GM10266 (cell line): ENCODE data around the gene SRPRB.
"Not testable (repeated sequence)": the region's sequence is repeated elsewhere in the genome, so short reads cannot be mapped to it uniquely, and the experiment has no call there.

Experiments
- DNase-seq: peaks from one replicate; pipeline ENCODE4 v3.0.0; 2012; ENCODE audit errors: extremely low spot score
- CTCF ChIP-seq: IDR thresholded peaks from 2 replicates; pipeline ENCODE4 v1.5.1; 2012; ENCODE audit warnings: mild to moderate bottlenecking, low read depth; ENCODE audit not compliant: control insufficient read depth, insufficient read depth; ENCODE audit errors: missing control alignments

Gene SRPRB

DNA sequence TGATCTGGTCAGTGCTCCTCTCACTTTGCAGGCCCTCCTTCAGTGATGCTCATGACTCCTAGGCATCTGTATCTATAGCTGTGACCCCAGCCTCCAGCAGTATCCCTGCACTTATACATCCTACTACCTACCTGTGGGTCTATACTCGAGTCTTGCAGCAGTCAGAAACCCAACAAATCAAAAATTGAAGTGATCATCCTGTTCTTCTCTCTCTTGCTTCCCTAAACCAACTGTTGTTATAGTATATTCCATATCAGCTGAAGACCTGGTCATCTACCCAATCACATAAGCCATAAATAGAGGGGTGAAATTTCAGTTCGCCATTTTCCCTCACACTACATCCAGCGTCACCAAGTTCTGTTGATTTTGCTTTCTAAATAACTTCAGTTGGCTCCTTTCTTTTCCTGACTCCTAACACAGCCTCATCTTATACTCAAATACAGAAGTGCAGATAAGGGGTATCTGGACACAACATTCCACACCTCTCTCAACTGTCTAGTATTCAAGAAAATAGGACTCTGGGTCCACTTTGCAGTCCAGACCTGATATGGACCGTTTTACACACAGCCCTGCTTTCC is 25.9 kb upstream of the SRPRB start:
- no peak for DNase-seq
- TF ChIP-seq CTCF, result no peak

DNA sequence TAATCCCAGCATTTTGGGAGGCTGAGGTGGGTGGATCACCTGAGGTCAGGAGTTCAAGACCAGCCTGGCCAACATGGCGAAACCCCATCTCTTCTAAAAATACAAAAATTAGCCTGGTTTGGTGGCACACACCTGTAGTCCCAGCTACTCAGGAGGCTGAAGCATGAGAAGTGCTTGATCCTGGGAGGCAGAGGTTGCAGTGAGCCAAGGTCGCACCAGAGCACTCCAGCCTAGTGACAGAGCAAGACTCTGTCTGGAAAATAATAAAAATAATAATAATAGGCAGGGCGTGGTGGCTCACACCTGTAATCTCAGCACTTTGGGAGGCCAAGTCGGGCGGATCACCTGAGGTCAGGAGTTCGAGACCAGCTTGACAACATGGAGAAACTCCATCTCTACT is 24.9 kb upstream of the SRPRB start:
- DNase-seq, result not testable (repeated sequence)

GRCh38 chr3:133781570-133781969 is 24.0 kb upstream of the SRPRB start:
- DNase-seq, result no peak
- no peak for TF ChIP-seq CTCF

GRCh38 chr3:133782454-133782853 is 23.2 kb upstream of the SRPRB start:
- DNase-seq, result no peak
- TF ChIP-seq CTCF, result no peak

DNA sequence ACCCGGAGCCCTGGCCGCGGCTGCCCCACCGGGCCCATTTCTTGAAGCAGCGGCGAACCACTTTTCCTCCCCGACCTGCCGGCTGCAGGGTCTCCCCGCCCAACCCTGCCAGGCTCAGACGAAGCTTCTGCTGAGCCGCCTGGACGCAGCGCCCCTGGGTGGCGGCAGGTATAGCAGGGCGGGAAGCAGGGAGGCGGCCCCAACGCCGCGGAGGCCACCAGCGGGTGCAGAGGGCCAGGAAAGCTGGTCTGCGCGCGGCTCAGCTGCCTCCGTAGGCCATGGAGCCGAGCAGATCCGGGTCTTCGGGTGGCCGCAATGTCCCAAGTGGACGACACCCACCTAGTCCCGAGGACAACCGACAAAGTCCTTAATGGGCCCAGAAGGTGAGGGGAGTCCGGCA is 21.9 kb upstream of the SRPRB start:
- no peak for DNase-seq
- TF ChIP-seq CTCF, result no peak

DNA sequence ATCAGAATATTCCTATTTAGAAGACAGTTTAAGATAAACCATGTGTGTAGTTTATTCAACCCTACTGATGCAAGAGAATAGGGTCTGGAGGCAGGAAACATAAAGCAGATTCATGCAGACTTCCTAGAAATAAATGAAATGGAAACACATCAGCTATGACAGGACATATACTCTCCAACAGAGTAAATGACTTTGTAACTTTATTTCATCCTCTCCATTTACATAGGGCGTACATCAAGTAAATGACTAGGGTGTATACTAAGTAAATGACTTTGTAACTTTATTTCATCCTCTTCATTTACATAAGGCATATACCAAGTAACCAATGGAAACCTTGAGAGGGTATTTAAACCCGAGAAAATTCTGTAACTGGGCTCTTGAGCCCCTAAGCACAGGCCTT is 17.6 kb upstream of the SRPRB start:
- DNase-seq, result no peak
- TF ChIP-seq CTCF, result no peak

DNA sequence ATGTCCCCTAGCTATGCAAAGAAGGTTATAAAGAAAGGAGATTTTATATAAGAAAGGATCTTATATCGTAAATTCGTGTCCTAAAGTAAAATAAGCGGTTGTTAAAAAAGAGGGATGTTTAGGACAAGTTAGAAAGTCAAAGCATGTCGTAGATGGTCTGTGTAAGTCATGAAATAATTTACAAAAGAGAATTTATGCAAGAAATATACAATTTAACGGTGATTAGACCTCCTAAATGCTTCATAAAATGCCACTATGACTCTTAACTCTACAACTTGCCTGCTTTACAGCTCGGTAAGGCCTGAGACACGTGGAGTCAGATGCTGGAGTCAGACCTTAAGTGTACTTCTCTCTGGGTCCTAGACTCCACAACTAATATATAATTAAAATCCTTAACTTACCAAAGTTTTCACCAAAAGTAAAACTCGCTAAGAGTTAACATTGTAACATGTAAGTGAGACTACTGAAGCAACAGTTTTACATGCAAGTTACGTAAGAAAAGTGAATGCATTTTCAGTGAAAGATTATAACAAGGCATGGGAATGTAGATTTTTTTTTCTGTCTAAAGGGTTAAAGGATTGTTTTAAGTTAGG is 13.3 kb upstream of the SRPRB start:
- no peak for DNase-seq
- no peak for TF ChIP-seq CTCF
